Stimulated activated CD4-positive, alpha-beta T cell treated with anti-CD3 and anti-CD28 coated beads, Interleukin-4, amount 100 ng/mL, for 1 hour (primary cell): ENCODE measurements around the gene PARN.
"Not testable (repeated sequence)": the region's sequence is repeated elsewhere in the genome, so short reads cannot be mapped to it uniquely, and the experiment has no call there.

Experiments
- DNase-seq: peaks from one replicate; pipeline ENCODE4 v3.0.0-alpha.2; 2020

The PARN gene

GRCh38 chr16:14629919-14630619, at the start of gene PARN:
TSS of gene PARN (minus strand) at chr16:14630260. CDS start at chr16:14630125, 135 bp downstream.
- DNase-seq, result peak; percentile 98

- DNase-seq, result no peak
These were observed 48.9 kb upstream of the PARN start for GRCh38 chr16:14678748-14679497.

- DNase-seq, result no peak
These were observed 47.6 kb upstream of the PARN start for GRCh38 chr16:14677627-14678026.

- DNase-seq, result no peak
These were observed 46.6 kb upstream of the PARN start for GRCh38 chr16:14676633-14677032.

GRCh38 chr16:14672403-14672971, 42.4 kb upstream of the PARN start:
- no peak for DNase-seq

- no peak for DNase-seq
These were observed 39.7 kb upstream of the PARN start for GRCh38 chr16:14669776-14670175.

- no peak for DNase-seq
These were observed 38.6 kb upstream of the PARN start for GRCh38 chr16:14668556-14669223.

GRCh38 chr16:14667347-14668266, 37.5 kb upstream of the PARN start:
- no peak for DNase-seq

- no peak for DNase-seq
These were observed 28.0 kb upstream of the PARN start for GRCh38 chr16:14658063-14658462.

- no peak for DNase-seq
These were observed 22.7 kb upstream of the PARN start for GRCh38 chr16:14652726-14653125.

- no peak for DNase-seq
These were observed 20.6 kb upstream of the PARN start for GRCh38 chr16:14650629-14651028.

GRCh38 chr16:14649816-14650215, 19.8 kb upstream of the PARN start:
- no peak for DNase-seq

- no peak for DNase-seq
These were observed 11.9 kb upstream of the PARN start for GRCh38 chr16:14641926-14642325.

- DNase-seq, result no peak
These were observed 11.1 kb upstream of the PARN start for GRCh38 chr16:14641206-14641605.

- no peak for DNase-seq
These were observed 10.5 kb upstream of the PARN start for GRCh38 chr16:14640538-14640937.

- not testable (repeated sequence) for DNase-seq
These were observed 6.8 kb upstream of the PARN start for GRCh38 chr16:14636951-14637240.

GRCh38 chr16:14636179-14636950, 6.3 kb upstream of the PARN start:
- DNase-seq, result not testable (repeated sequence)

- no peak for DNase-seq
These were observed 5.5 kb upstream of the PARN start for GRCh38 chr16:14635395-14636165.

GRCh38 chr16:14634389-14634725, 4.3 kb upstream of the PARN start:
- no peak for DNase-seq

GRCh38 chr16:14632693-14633569, 2.9 kb upstream of the PARN start, which contains the start of gene BFAR:
TSS of gene BFAR (plus strand) at chr16:14632951. CDS start at chr16:14644347, 11,396 bp downstream.
- DNase-seq, result peak; percentile 99
